Chondrocyte (in vitro differentiated cells): Measurements from ENCODE around the gene SMIM10. TPM values are rescaled to one million over a fixed set of nuclear protein-coding genes. Genes with fewer than 3 reads are reported as not detected.
"Not testable (repeated sequence)": the region's sequence is repeated elsewhere in the genome, so short reads cannot be mapped to it uniquely, and the experiment has no call there.

ENCODE experiments used
- DNase-seq: peaks from one replicate; pipeline ENCODE4 v3.0.0; 2021; ENCODE audit warnings: mixed read lengths, low spot score
- H3K27ac Mint-ChIP-seq: one replicate; pipeline ENCODE4 v1.8.0; 2021; ENCODE audit warnings: mild to moderate bottlenecking, moderate library complexity, mixed read lengths; ENCODE audit not compliant: unreplicated experiment
- H3K27me3 Mint-ChIP-seq: 2 replicates; pipeline ENCODE4 v1.8.0; 2021; ENCODE audit warnings: low read depth, mixed read lengths
- H3K36me3 Mint-ChIP-seq: 2 replicates; pipeline ENCODE4 v1.8.0; 2021; ENCODE audit warnings: low read depth, mixed read lengths
- H3K4me1 Mint-ChIP-seq: 2 replicates; pipeline ENCODE4 v1.8.0; 2021; ENCODE audit warnings: low read depth, mild to moderate bottlenecking, mixed read lengths
- H3K4me3 Mint-ChIP-seq: one replicate; pipeline ENCODE4 v1.8.0; 2021; ENCODE audit warnings: mild to moderate bottlenecking, moderate library complexity, mixed read lengths; ENCODE audit not compliant: unreplicated experiment
- H3K9me3 Mint-ChIP-seq: 2 replicates; pipeline ENCODE4 v1.8.0; 2021; ENCODE audit warnings: low read depth, mixed read lengths
- long read RNA-seq: library from polyadenylated mRNA; stranded (forward); transcript quantifications from one replicate; pipeline ENCODE4 v2.0.0, GENCODE V29; 2021
- total RNA-seq: library from RNA; stranded (reverse); gene quantifications from 3 replicates; pipeline ENCODE4 v1.2.1, GENCODE V29; 2021
- TF ChIP-seq, protein P1 (sequence below): fragments of 200-600 bp; sonication (generic); IDR thresholded peaks from 2 replicates; pipeline ENCODE4 v1.5.0; 2021; ENCODE audit warnings: antibody characterized with exemption, mild to moderate bottlenecking, moderate library complexity

Gene SMIM10
- total RNA-seq: 2.7 to 4.7 TPM (median 3.1 TPM) in 3 replicates
- long read RNA-seq, transcript SMIM10-201 (1 exons, 1,536 nt): major isoform, 11 of 11 reads
- long read RNA-seq, partial matches to known transcripts: 0 of 11 reads
- long read RNA-seq, other reads (novel, unspliced or antisense): 0 of 11 reads

DNA sequence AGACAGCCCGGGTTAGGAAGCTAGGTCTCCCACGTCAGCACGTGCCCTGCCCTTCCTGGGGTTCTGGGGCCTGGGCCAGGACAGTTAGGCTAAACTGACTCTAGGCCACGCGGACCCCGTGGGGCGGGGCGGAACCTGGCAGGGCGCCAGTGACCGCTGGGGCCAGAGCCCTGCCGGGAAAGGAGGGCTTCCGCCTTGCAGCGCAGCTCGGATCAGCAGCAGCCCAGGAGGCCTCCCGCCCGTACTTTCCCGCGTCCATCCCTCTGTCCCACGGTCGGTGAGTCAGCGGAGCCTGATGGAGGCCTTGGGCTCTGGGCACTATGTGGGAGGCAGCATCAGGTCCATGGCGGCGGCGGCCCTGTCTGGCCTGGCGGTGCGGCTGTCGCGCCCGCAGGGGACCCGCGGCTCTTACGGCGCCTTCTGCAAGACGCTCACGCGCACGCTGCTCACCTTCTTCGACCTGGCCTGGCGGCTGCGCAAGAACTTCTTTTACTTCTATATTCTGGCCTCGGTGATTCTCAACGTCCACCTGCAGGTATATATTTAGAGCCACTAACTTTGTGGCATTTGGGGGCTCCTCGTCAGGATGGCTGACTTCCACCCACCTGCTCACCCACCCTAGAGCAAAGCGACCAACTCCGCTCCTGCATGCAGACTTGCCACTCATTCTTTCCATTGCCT lies at the start of gene SMIM10:
Gene SMIM10 (plus strand): TSS at position 191 of the 681 bp plus-strand sequence. CDS start 105 bp downstream, at position 296.
- Mint-ChIP-seq H3K36me3 (no peaks in the 10 kb centered on the region), H3K27me3 (no peaks in the 10 kb centered on the region), H3K27ac (peak within 1 kb of the TSS; percentile 63)

DNA sequence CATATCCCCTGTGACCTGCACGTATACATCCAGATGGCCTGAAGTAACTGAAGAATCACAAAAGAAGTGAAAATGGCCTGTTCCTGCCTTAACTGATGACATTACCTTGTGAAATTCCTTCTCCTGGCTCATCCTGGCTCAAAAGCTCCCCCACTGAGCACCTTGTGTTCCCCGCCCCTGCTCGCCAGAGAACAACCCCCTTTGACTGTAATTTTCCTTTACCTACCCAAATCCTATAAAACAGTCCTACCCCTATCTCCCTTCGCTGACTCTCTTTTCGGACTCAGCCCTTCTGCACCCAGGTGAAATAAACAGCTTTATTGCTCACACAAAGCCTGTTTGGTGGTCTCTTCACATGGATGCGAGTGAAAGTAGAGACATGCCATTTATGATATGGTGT lies 44.4 kb upstream of the SMIM10 start:
- not testable (repeated sequence) for H3K4me1 Mint-ChIP-seq, H3K4me3 Mint-ChIP-seq, H3K9me3 Mint-ChIP-seq

More for the DNA sequence above, at the start of gene SMIM10:
- Mint-ChIP-seq H3K9me3 (peaks cover 6% of the 10 kb centered on the region), H3K4me3 (peak within 1 kb of the TSS; percentile 71), H3K4me1 (peaks cover 19% of the 10 kb centered on the region)
- DNase-seq: peak; percentile 92
- TF ChIP-seq, protein P1, sequence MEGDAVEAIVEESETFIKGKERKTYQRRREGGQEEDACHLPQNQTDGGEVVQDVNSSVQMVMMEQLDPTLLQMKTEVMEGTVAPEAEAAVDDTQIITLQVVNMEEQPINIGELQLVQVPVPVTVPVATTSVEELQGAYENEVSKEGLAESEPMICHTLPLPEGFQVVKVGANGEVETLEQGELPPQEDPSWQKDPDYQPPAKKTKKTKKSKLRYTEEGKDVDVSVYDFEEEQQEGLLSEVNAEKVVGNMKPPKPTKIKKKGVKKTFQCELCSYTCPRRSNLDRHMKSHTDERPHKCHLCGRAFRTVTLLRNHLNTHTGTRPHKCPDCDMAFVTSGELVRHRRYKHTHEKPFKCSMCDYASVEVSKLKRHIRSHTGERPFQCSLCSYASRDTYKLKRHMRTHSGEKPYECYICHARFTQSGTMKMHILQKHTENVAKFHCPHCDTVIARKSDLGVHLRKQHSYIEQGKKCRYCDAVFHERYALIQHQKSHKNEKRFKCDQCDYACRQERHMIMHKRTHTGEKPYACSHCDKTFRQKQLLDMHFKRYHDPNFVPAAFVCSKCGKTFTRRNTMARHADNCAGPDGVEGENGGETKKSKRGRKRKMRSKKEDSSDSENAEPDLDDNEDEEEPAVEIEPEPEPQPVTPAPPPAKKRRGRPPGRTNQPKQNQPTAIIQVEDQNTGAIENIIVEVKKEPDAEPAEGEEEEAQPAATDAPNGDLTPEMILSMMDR: no peak

DNA sequence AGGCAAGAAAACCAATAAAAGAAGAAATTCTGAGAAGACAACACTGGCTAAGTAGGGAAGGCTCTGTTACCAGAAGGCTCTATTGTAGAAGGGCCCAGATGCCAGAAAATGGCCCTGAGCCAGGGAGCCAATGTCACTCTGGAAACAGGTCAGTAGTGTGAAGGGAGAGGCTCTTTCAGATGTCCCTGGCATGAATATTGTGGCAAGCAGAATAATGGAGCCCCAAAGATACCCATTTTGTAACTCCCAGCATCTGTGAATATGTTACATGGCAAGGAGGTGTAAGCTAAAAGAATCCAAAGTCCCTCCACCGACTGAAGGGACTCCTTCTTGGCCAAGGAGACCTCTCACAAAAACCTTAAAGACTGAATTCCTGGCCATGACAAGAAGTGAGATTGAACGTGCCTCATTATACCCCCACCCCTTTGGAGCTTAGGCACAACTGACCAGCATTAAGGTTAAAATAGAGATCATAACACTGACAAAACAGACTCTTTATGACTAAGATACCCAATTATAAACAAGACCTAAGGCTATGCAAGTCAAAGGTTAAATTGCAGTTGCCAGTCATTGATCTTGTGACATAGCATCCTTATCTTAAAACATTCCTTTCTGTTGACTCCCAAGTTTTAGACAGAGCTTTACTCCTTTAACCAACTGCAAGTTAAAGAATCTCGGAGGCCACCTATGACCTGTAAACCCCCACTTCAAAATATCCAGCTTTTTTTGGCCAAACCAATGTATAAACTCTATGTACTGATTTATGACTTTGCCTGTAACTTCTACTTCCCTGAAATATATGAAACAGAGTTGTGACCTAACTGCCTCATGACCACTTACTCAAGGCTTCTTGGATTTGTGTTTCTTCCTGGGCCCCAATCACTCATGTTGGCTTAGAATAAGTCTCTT lies 42.2 kb upstream of the SMIM10 start:
- DNase-seq: no peak
- TF ChIP-seq, protein P1: no peak
- H3K4me3 Mint-ChIP-seq: no peak overlapping the region

More for the DNA sequence above, 44.4 kb upstream of the SMIM10 start:
- H3K27ac Mint-ChIP-seq, H3K27me3 Mint-ChIP-seq, DNase-seq, H3K36me3 Mint-ChIP-seq: not testable (repeated sequence)

DNA sequence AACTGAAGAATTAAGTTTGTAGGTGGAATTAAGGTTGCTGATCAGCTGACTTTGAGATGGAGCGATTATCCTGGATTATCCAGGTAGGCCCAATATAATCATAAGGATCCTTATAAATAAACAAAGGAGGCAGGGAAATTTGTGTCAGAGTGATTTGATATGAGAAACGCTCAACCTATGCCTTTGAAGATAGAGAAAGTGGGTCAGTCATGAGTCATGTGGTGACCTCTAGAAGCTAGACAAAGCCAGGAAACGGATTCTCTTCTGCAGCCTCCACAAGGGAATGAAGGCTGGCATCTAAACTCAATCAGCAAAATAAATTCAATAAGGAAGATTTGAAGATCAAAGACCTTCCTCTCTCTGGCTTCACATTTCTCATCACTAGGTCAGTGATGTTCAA lies 41.5 kb upstream of the SMIM10 start:
- H3K36me3 Mint-ChIP-seq: no peaks in the 10 kb centered on the region
- peak overlapping the region; percentile 52 for H3K27ac Mint-ChIP-seq
- no peak overlapping the region for H3K4me3 Mint-ChIP-seq
- peaks cover 7% of the 10 kb centered on the region for H3K9me3 Mint-ChIP-seq
- no peaks in the 10 kb centered on the region for H3K27me3 Mint-ChIP-seq
- no peaks in the 10 kb centered on the region for H3K4me1 Mint-ChIP-seq
- DNase-seq: no peak
- TF ChIP-seq, protein P1: no peak

More for the DNA sequence above, 42.2 kb upstream of the SMIM10 start:
- no peaks in the 10 kb centered on the region for H3K36me3 Mint-ChIP-seq
- no peaks in the 10 kb centered on the region for H3K27me3 Mint-ChIP-seq
- H3K27ac Mint-ChIP-seq: peak overlapping the region; percentile 52
- peaks cover 7% of the 10 kb centered on the region for H3K9me3 Mint-ChIP-seq
- no peaks in the 10 kb centered on the region for H3K4me1 Mint-ChIP-seq

DNA sequence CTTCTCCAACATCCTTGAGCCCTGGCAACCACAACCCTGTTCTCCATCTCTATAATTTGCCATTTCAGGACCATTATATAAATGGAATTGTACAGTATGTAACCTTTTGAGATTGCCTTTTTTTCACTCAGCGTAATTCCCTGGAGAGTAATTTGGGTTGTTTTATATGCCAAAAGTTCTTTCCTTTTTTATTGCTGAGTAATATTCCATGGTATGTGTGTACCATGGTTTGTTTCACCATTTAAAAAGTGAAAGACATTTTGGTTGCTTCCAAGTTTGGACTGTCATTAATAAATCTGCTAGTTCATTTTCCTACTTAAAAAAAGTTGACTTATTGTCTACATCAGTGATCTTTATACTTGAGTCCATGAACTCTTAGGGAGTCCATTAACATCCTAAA lies 33.0 kb upstream of the SMIM10 start:
- TF ChIP-seq, protein P1: no peak
- DNase-seq: no peak
- Mint-ChIP-seq H3K4me1 (no peaks in the 10 kb centered on the region), H3K27me3 (no peaks in the 10 kb centered on the region), H3K36me3 (peaks cover 2% of the 10 kb centered on the region), H3K27ac (no peak overlapping the region), H3K4me3 (no peak overlapping the region), H3K9me3 (peaks cover 2% of the 10 kb centered on the region)

DNA sequence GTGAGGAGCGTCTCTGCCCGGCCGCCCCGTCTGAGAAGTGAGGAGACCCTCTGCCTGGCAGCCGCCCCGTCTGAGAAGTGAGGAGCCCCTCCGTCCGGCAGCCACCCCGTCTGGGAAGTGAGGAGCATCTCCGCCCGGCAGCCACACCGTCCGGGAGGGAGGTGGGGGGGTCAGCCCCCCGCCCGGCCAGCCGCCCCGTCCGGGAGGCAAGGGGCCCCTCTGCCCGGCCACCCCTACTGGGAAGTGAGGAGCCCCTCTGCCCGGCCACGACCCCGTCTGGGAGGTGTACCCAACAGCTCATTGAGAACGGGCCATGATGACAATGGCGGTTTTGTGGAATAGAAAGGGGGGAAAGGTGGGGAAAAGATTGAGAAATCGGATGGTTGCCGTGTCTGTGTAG lies 30.4 kb upstream of the SMIM10 start:
- not testable (repeated sequence) for H3K9me3 Mint-ChIP-seq, H3K36me3 Mint-ChIP-seq, DNase-seq, H3K27ac Mint-ChIP-seq, H3K4me1 Mint-ChIP-seq, H3K4me3 Mint-ChIP-seq, H3K27me3 Mint-ChIP-seq
